Loucy (cell line): Measurements from ENCODE around the gene MICU1.

ENCODE experiments used
- H2AFZ ChIP-seq: fragments of 200-600 bp; sonication (generic); 2 replicates; pipeline ENCODE4 v1.6.0; 2016; ENCODE audit warnings: antibody characterized with exemption, mild to moderate bottlenecking, low read length, moderate library complexity
- H3F3A ChIP-seq: fragments of 200-600 bp; 2 replicates; pipeline ENCODE4 v1.6.0; 2016; ENCODE audit warnings: antibody characterized with exemption, low read depth, mild to moderate bottlenecking
- H3K27me3 ChIP-seq: fragments of 200-600 bp; sonication (generic); 2 replicates; pipeline ENCODE4 v1.6.1; 2014; ENCODE audit warnings: low read length, mild to moderate bottlenecking; ENCODE audit not compliant: insufficient read depth, poor library complexity, severe bottlenecking
- H3K36me3 ChIP-seq: fragments of 200-600 bp; sonication (generic); 2 replicates; pipeline ENCODE4 v1.6.1; 2016; ENCODE audit warnings: low read length; ENCODE audit not compliant: insufficient read depth
- H3K4me1 ChIP-seq: fragments of 200-600 bp; sonication (generic); 2 replicates; pipeline ENCODE4 v1.5.1; 2014; ENCODE audit warnings: low read length, mild to moderate bottlenecking; ENCODE audit not compliant: insufficient read depth, poor library complexity, severe bottlenecking
- H3K4me2 ChIP-seq: fragments of 200-600 bp; sonication (generic); 2 replicates; pipeline ENCODE4 v1.6.0; 2014; ENCODE audit warnings: antibody characterized with exemption, low read length, low read depth, mild to moderate bottlenecking; ENCODE audit not compliant: poor library complexity, severe bottlenecking
- H3K4me3 ChIP-seq: fragments of 200-600 bp; sonication (generic); 2 replicates; pipeline ENCODE4 v1.5.1; 2014; ENCODE audit warnings: low read length, mild to moderate bottlenecking, mixed read lengths; ENCODE audit not compliant: poor library complexity, severe bottlenecking
- H3K79me2 ChIP-seq: fragments of 200-600 bp; sonication (generic); 2 replicates; pipeline ENCODE4 v1.6.1; 2014; ENCODE audit warnings: low read length; ENCODE audit not compliant: insufficient read depth
- H3K9ac ChIP-seq: fragments of 200-600 bp; sonication (generic); 2 replicates; pipeline ENCODE4 v1.6.0; 2014; ENCODE audit warnings: mild to moderate bottlenecking, low read depth, low read length, moderate library complexity; ENCODE audit not compliant: poor library complexity, severe bottlenecking
- H3K9me2 ChIP-seq: fragments of 200-600 bp; sonication (generic); replicated peaks from 2 replicates; pipeline ENCODE4 v1.6.1; 2016; ENCODE audit warnings: low read depth, low read length, mixed read lengths
- H3K9me3 ChIP-seq: fragments of 200-600 bp; sonication (generic); 2 replicates; pipeline ENCODE4 v1.6.1; 2014; ENCODE audit warnings: mild to moderate bottlenecking, antibody characterized with exemption, low read length, low read depth; ENCODE audit not compliant: insufficient read depth
- H4K20me1 ChIP-seq: fragments of 200-600 bp; sonication (generic); 2 replicates; pipeline ENCODE4 v1.6.0; 2014; ENCODE audit warnings: antibody characterized with exemption, low read length, mild to moderate bottlenecking; ENCODE audit not compliant: insufficient read depth, poor library complexity, severe bottlenecking
- CTCF ChIP-seq: fragments of 200-600 bp; sonication (generic); conservative IDR thresholded peaks from 2 replicates; pipeline ENCODE4 v1.5.1; 2014; ENCODE audit warnings: mild to moderate bottlenecking, antibody characterized with exemption, low read length
- EZH2phosphoT487 ChIP-seq: fragments of 200-600 bp; IDR thresholded peaks from 2 replicates; pipeline ENCODE4 v1.6.1; 2018; ENCODE audit warnings: antibody characterized with exemption, mild to moderate bottlenecking, moderate library complexity, borderline replicate concordance

Gene MICU1

GRCh38 chr10:72574636-72575035 is 51.2 kb downstream of the MICU1 start:
- Histone ChIP-seq H3K9ac (no peak overlapping the region), H2AFZ (no peak overlapping the region), H3K4me2 (no peak overlapping the region), H3K9me3 (no peaks in the 10 kb centered on the region), H3K4me1 (no peaks in the 10 kb centered on the region), H3F3A (no peaks in the 10 kb centered on the region), H3K79me2 (peaks cover 4% of the 10 kb centered on the region; the same call in 1 of the 2 replicates), H3K9me2 (no peaks in the 10 kb centered on the region), H4K20me1 (no peaks in the 10 kb centered on the region), H3K4me3 (no peak overlapping the region), H3K36me3 (no peaks in the 10 kb centered on the region), H3K27me3 (no peaks in the 10 kb centered on the region)
- TF ChIP-seq CTCF, result no peak
- no peak for TF ChIP-seq EZH2phosphoT487

- H3K27me3 ChIP-seq, result no peaks in the 10 kb centered on the region
- H3K36me3 ChIP-seq, result no peaks in the 10 kb centered on the region
- H3K4me1 ChIP-seq, result no peaks in the 10 kb centered on the region
- no peaks in the 10 kb centered on the region for H4K20me1 ChIP-seq
- H3K9me3 ChIP-seq, result no peaks in the 10 kb centered on the region
- TF ChIP-seq CTCF (no peak), EZH2phosphoT487 (no peak)
- H2AFZ ChIP-seq, result no peak overlapping the region
- H3K9ac ChIP-seq, result no peak overlapping the region
- no peaks in the 10 kb centered on the region for H3F3A ChIP-seq
- H3K4me3 ChIP-seq, result no peak overlapping the region
- peaks cover 7% of the 10 kb centered on the region; the same call in 1 of the 2 replicates for H3K79me2 ChIP-seq
- no peak overlapping the region for H3K4me2 ChIP-seq
- H3K9me2 ChIP-seq, result no peaks in the 10 kb centered on the region
Observed at GRCh38 chr10:72573079-72573478, 52.8 kb downstream of the MICU1 start.

- Histone ChIP-seq H3K4me2 (no peak overlapping the region), H3K9me2 (no peaks in the 10 kb centered on the region), H4K20me1 (no peaks in the 10 kb centered on the region), H3K4me1 (peaks cover 4% of the 10 kb centered on the region), H2AFZ (no peak overlapping the region), H3K4me3 (no peak overlapping the region), H3K79me2 (0 out of 2 replicates have a peak, but pooled peaks cover 7% of the 10 kb centered on the region), H3F3A (no peaks in the 10 kb centered on the region), H3K36me3 (peaks cover 11% of the 10 kb centered on the region; the same call in 1 of the 2 replicates), H3K9me3 (no peaks in the 10 kb centered on the region), H3K9ac (no peak overlapping the region), H3K27me3 (no peaks in the 10 kb centered on the region)
- TF ChIP-seq EZH2phosphoT487, result no peak
- peak; percentile 73 for TF ChIP-seq CTCF
Observed at GRCh38 chr10:72567889-72568640, 57.8 kb downstream of the MICU1 start.
